ENCODE measurements around the gene VPS13C.

- TF ChIP-seq CTCF (IDR thresholded peaks at IDR 0.05) (no peak), ZFX (IDR thresholded peaks at IDR 0.05; ENCODE audit: borderline replicate concordance) (no peak)
Observed at GRCh38 chr15:62063825-62064635, 3.8 kb upstream of the VPS13C start.

All from 22Rv1 (cell line).